HG03457 (cell line): Measurements from ENCODE around the gene PHOX2B.
"Not testable (repeated sequence)": the region's sequence is repeated elsewhere in the genome, so short reads cannot be mapped to it uniquely, and the experiment has no call there.

Source experiments
- ATAC-seq: cut with Tn5 transposase; IDR thresholded peaks from one replicate; pipeline ENCODE4 v1.9.1; 2021; ENCODE audit warnings: moderate number of reproducible peaks; ENCODE audit not compliant: unreplicated experiment

Gene PHOX2B

DNA sequence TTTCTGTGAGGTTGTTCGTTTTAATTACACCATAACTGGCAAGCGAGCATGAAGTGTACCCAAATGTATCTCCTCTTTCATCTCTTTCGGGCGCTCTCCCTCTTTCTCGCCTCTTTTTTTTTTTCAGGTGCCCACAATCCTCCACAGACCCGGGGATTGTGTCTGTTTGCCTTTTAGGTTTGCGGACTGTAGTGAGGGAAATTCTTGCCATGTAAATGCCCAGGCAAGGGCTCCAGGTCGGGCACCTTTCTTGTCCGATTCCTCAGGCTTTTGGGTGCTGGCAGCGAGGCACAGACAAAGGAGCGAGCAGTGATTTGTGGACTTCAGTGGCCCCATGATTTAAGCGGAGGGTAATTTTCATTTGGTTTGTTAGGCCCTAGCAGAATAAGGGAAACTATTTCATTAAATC is 1.1 kb upstream of the PHOX2B start:
- no peak for ATAC-seq

- no peak for ATAC-seq
These were observed 403 bp downstream of the PHOX2B start for GRCh38 chr4:41748074-41748570.

DNA sequence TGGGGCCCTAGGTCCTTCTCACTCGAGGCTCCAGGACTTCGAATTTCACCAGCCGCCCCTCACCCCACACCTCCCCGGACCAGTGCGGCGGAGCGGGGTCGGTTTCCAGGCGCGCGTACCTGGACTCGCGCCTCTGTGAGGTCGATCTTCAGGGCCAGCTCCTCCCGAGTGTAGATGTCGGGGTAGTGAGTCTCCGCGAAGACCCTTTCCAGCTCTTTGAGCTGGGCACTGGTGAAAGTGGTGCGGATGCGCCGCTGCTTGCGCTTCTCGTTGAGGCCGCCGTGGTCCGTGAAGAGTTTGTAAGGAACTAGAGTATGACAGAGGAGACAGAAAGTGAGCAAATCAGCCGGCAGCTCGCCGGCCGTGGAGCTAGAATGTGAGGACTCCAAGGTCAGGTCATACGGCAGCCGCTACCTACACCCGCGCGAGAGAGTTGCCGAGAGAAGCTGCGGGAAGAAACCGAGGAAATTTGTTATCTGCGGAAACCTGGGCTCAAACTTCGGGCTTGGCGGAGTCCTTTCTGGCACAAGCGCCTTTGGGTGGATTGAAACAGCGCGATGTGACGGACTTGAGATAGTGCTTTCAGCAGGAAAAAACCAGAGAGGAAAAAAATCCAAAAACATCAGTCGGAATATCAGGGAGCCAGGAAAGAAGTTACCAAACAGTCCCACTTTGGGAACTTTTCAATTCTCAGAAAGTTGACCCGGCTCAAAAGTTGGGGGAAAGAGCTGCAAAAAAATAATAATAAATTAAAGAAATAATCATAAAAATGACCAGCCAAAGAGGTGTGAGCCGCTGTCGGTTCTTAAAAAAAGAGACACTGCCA is 1.1 kb downstream of the PHOX2B start:
- no peak for ATAC-seq

DNA sequence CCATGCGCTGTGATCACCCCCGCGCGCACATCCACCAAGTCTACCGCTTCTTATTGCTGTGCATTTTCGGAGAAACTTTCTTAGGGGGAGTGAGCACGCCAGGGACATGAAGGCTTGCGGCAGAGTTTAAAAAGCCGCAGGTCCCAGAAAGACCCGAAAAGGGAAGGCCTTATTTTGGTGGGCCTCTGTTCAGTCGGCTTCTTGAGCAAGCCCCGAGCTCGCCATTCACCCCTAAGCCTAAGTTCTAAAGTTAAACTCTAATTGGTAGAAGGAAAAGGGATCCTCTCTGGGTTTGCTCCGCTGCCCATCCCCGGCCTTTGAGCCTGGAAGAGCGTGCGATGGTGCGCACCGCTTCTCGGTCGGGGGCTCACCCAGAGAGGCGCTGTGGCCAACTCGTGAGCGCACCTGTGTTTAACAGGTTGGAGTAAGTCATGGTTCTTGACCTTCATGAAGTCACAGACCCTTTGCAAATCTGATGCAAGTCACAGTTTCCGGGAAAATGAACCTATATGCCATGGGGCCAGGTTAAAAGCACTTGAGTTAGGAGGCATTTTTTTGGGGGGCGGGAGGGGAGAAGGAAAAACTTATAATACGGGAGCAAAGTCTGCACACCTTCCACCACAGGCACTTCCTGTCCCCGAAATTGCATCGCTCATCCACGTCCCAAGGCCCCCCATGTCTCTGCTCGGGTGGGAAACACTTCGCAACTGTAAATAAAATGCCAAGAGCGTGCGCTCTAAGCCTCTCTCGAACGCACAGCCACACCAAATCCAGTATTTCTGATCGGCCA is 1.9 kb downstream of the PHOX2B start:
- no peak for ATAC-seq

DNA sequence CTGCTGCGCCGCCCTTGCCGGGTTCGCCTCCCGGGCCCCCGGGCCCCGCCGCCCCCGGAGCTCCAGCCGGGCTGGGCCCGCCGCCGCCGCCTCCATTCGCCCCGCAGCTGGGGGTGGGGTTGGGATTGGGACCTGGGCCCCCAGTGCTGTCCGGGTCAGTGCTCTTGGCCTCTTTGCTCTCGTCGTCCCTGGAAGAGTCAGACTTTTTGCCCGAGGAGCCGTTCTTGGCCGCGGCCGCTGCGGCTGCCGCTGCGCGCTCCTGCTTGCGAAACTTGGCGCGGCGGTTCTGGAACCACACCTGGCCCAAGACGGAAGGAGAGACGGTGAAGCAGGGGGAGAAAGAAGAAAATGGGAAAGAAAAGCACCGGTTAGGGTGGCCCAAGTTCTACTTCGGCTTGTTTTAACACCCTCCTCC is 2.5 kb downstream of the PHOX2B start:
- no peak for ATAC-seq

GRCh38 chr4:41745292-41746024 is 3.1 kb downstream of the PHOX2B start:
- ATAC-seq: no peak

- no peak for ATAC-seq
These were observed 3.8 kb downstream of the PHOX2B start for GRCh38 chr4:41744572-41745291.

DNA sequence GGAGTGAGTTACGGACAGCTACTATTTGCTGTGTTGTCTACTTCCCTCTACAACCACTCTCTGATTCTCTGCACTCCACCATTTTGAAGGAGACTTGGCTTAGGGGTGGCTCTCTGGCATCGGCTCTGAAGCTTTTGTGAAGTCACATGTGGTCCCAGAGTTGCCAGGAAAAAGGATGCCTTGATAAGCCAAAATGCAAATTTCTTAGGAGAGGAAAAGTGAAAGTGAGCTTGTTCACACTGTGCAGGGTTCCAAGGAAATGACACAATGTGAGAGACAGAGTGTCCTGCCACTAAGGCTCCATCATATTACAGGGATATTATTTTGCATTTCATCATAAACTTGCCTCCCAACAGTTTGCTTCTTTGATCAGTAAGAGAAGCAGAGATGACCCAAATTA is 7.2 kb downstream of the PHOX2B start:
- ATAC-seq: no peak

DNA sequence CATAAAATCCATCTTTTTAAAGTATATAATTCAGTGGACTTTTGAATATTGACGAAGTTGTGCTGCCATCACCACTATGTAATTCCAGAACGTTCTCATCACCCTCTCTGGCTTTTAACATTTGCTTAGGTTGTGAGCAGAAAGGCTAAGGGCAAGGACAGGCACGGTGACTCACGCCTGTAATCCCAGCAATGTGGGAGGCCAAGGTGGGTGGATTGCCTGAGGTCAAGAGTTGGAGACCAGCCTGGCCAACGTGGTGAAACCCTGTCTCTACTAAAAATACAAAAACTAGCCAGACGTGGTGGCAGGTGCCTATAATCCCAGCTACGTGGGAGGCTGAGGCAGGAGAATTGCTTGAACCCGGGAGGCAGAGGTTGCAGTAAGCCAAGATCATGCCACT is 11.0 kb downstream of the PHOX2B start:
- ATAC-seq: not testable (repeated sequence)

GRCh38 chr4:41734371-41734770 is 14.2 kb downstream of the PHOX2B start:
- no peak for ATAC-seq

DNA sequence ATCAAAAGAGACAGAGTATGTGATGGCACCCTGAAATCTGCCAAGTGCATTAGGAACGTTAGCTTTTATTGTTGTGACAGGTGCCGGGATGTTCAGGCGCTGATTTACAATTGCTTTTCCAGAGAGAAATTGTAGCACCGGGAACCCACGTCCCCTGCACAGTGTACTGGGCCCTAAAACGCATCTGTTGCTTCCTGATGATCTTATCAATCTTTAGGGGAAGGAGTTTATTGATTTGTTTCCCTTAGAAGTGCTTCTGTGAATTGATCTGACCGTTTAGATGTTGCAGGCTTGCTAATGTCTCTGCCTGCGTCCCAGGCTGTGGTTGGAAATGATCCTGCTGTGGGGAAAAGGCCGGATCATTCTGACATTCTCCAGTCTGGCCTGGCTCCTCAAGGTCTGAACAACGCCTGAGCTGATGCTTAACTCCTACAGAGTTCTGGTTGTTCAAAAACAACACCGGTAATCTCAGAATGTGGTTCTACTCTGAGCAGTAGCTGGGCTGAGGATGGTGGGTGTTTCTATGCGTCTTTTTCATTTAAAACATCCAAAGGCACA is 16.9 kb downstream of the PHOX2B start:
- ATAC-seq: no peak

GRCh38 chr4:41728573-41728913 is 20.0 kb downstream of the PHOX2B start:
- no peak for ATAC-seq

DNA sequence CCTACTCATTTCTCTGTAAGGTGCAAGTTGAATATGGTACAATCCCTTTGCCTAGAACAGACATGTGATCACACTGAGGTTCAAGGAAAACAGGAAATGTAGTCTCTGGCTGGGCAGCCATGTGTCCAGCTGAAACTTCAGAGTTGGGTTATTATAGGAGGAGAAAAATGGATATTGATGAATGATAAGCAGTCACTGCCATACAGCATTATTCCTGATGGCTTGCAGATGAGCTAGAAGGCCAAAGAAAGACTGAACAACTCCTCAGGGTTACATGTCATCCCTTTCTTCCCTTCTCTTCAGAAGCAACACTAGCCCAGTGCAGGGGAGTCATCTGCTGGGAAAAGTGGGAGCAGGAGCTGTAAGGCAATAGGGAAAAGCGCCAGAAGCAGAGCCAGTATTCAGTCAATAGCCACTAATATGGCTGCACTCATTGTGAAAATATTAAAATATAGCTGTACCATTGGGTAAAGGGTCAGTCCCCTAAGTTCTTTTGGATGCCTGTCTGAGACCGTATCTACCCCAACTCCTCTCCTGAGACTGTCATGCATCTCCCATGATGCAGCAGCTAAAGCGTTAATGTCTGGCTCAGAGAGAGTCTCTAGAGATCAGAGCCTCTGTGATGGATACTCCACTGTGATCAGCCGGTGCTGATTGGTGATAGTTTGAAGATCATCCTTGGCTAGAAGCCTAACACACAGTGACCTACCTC is 20.5 kb downstream of the PHOX2B start:
- ATAC-seq: no peak

- ATAC-seq: no peak
These were observed 23.3 kb downstream of the PHOX2B start for GRCh38 chr4:41725254-41725653.

DNA sequence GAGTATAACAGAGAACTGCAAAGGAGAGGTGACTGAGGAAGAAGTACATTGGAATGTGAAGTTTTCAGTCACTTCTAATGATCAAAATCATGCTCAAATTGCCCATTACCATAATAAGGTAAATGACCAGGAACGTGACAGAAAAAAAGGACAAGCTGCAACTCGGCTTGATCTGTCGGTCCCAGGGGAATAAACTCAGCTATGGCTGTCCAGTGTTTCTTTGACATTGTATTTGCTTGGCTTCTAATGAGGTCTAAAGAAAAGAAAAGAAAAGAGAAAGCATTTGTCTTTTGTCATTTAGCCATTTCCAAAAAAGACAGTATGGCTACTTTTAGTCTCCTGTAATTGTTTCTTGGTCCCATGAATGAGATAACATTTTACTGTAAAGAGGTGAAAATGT is 25.2 kb downstream of the PHOX2B start:
- no peak for ATAC-seq

DNA sequence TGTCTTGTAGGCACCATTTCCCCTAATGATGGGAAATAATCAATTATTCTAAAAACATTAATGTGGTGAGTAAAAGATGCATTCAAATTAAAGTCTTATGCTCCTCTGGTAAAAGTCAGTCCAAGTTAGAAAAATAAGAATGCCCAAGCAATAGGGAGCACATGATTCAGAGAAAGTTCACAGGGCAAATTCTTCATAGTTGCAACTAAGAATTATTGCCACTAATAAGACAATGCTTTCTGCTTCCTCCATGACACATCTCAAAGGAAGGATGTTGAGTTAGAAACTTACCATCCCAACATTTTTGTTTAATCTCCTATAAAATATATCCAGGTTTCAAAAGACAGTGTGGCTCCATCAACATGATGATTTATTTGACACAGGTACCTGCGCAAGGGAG is 26.3 kb downstream of the PHOX2B start:
- no peak for ATAC-seq

DNA sequence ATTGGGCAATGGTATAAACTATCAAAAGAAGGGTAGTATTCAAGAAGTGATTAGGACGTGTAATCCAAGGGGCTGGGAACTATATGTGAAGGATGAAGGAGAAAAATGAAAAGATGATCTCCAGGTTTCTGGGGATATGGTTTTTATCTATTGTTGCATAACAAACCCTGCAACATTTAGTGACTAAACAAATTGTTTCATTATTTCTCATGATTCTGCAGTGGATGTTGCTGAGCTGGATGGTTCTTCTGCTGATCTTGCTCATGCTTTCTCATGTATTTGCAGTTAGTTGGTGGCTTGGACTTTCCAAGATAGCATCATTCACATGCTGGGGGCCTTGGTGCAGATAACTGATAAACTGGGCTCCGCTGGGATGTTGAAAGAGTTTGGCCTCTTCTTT is 29.1 kb downstream of the PHOX2B start:
- no peak for ATAC-seq

DNA sequence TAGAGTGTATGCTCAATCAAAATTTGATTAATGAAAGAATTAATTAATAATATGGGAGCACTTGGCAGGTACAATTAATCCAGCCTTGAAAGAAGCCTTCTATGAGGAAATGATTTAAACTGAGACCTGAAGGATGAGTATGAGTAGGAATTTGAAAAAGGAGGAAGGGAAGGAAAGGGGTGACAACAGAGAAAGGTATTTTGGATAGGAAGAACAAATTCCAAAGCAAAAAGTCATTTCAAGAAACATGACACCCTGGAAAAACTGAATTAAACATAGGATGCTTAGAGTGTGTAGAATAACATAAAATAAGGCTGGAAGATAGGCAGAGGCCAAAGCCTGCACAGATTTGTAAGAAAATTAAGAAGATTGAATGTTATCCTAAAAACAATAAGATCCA is 29.6 kb downstream of the PHOX2B start:
- ATAC-seq: no peak

GRCh38 chr4:41715155-41715554 is 33.4 kb downstream of the PHOX2B start:
- ATAC-seq: no peak
